Sigmoid colon (tissue), 7 donors: ENCODE measurements around the gene FBXL4. TPM values are rescaled to one million over a fixed set of nuclear protein-coding genes. Genes with fewer than 3 reads are reported as not detected.

Source experiments
- DNase-seq: peaks from one replicate; pipeline ENCODE4 v3.0.0-alpha.2; 2019
- H3K27ac ChIP-seq, 4 donors: fragments of 200-600 bp; sonication (generic); one replicate each; pipeline ENCODE4 v1.5.1; 2016 to 2019; ENCODE audit warnings: mild to moderate bottlenecking in 1 of 4
- H3K27me3 ChIP-seq, 3 donors: fragments of 200-600 bp; sonication (generic); one replicate each; pipeline ENCODE4 v1.5.1; 2019; ENCODE audit warnings: mild to moderate bottlenecking in 1 of 3
- H3K36me3 ChIP-seq, 4 donors: fragments of 200-600 bp; sonication (generic); one replicate each; pipeline ENCODE4 v1.5.1; 2016 to 2019
- H3K4me1 ChIP-seq, 4 donors: fragments of 200-600 bp; sonication (generic); one replicate each; pipeline ENCODE4 v1.5.1; 2017 to 2019
- H3K4me3 ChIP-seq, 4 donors: fragments of 200-600 bp; sonication (generic); one replicate each; pipeline ENCODE4 v1.5.1; 2017 to 2019; ENCODE audit warnings: mild to moderate bottlenecking in 2 of 4, moderate library complexity in 1 of 4
- H3K9me3 ChIP-seq, 4 donors: fragments of 200-600 bp in 3 of 4; sonication (generic) in 3 of 4; one replicate each; pipeline versions ENCODE4 v1.5.1 to v1.6.1; 2013 to 2019
- CTCF ChIP-seq, 4 experiments: fragments of 450-650 bp in 3 of 4; fragments of 200-600 bp in 1 of 4; IDR thresholded peaks; one replicate each; pipeline ENCODE4 v1.5.1; 2016 to 2019; ENCODE audit warnings: antibody characterized with exemption in 4 of 4, mild to moderate bottlenecking in 3 of 4, moderate library complexity in 2 of 4
- EP300 ChIP-seq, 4 donors: sonication (generic); formaldehyde crosslinking; IDR thresholded peaks; one replicate each; pipeline ENCODE4 v1.6.1; 2017; ENCODE audit warnings: antibody characterized with exemption in 4 of 4
- POLR2A ChIP-seq, 2 donors: fragments of 450-650 bp; IDR thresholded peaks; one replicate each; pipeline ENCODE4 v1.6.1; 2016; ENCODE audit warnings: antibody characterized with exemption in 2 of 2, mild to moderate bottlenecking in 2 of 2, moderate library complexity in 2 of 2
- POLR2AphosphoS5 ChIP-seq, 4 donors: sonication (generic); formaldehyde crosslinking; IDR thresholded peaks; one replicate each; pipeline ENCODE4 v1.6.1; 2017; ENCODE audit warnings: antibody characterized with exemption in 4 of 4
- WGBS, 2 donors: extraction: QIAGEN DNeasy Blood & Tissue Kit; methylation state at CpG; one replicate each; pipeline ENCODE4 v1.1.7; 2013; 5-methylcytosine and 5-hydroxymethylcytosine counted together
- intact Hi-C: fragments of 100-400 bp; cut with DNase I; formaldehyde crosslinking; loops from one replicate; pipeline ENCODE4 v1.15.1; 2023
- polyA plus RNA-seq, 3 donors: library from polyadenylated mRNA; stranded (reverse); fragments of 200-250 nt; gene quantifications; one replicate each; pipeline ENCODE4 v1.2.3, GENCODE V29; 2013
- total RNA-seq, 4 donors: library from RNA; depleted of rRNA; stranded (reverse); fragments of >200 nt; gene quantifications; one replicate each; pipeline ENCODE4 v1.1.0, GENCODE V29; 2016
- donor health status: healthy with polysubstance abuse.
- donor health status: Bipolar disorder and iron deficiency.
- donor health status: healthy.

FBXL4 gene
- total and polyA plus RNA-seq, 7 donors = 2.4 to 31.4 (median 19.1) TPM

- H3K27me3 ChIP-seq = peaks cover 48 to 68% (median 65%) of the 10 kb centered on the region in 3 donors
- H3K4me1 ChIP-seq = peaks cover 0 to 44% (median 40%) of the 10 kb centered on the region in 4 donors
- peak overlapping the region in 1 of 4 donors; percentile 23 for H3K4me3 ChIP-seq
Measured at GRCh38 chr6:98847416-98847778, 100.3 kb downstream of the FBXL4 start.

GRCh38 chr6:98846021-98846380 is 101.7 kb downstream of the FBXL4 start:
- no peaks in the 10 kb centered on the region for H3K36me3 ChIP-seq
- intact Hi-C loops = loop anchor here (5.0 kb wide), 1 partner anchor 1349 kb away; no protein-coding TSS in a partner anchor
- peaks cover 0 to 47% (median 42%) of the 10 kb centered on the region in 4 donors for H3K4me1 ChIP-seq
- H3K9me3 ChIP-seq = no peaks in the 10 kb centered on the region
- peaks cover 60 to 82% (median 78%) of the 10 kb centered on the region in 3 donors for H3K27me3 ChIP-seq
- no peak overlapping the region for H3K4me3 ChIP-seq
- TF ChIP-seq POLR2A (IDR thresholded peaks at IDR 0.05) (no peak), EP300 (IDR thresholded peaks at IDR 0.05) (no peak), POLR2AphosphoS5 (IDR thresholded peaks at IDR 0.05) (no peak), CTCF (IDR thresholded peaks at IDR 0.05) (no peak)
- no peak for DNase-seq
- WGBS, 2 donors = 56 to 58% methylated on average over 3 of the region's 3 CpGs
- H3K27ac ChIP-seq = no peak overlapping the region

More at GRCh38 chr6:98847416-98847778, 100.3 kb downstream of the FBXL4 start:
- intact Hi-C loops = loop anchor here (5.0 kb wide), 1 partner anchor 1350 kb away; no protein-coding TSS in a partner anchor
- DNase-seq = no peak
- Histone ChIP-seq H3K27ac (no peak overlapping the region), H3K9me3 (no peaks in the 10 kb centered on the region), H3K36me3 (no peaks in the 10 kb centered on the region)
- 26 to 41% methylated on average over 11 of the region's 11 CpGs for WGBS, 2 donors
- TF ChIP-seq EP300 (IDR thresholded peaks at IDR 0.05) = no peak
- no peak for TF ChIP-seq CTCF (IDR thresholded peaks at IDR 0.05)
- no peak for TF ChIP-seq POLR2AphosphoS5 (IDR thresholded peaks at IDR 0.05)
- TF ChIP-seq POLR2A (IDR thresholded peaks at IDR 0.05) = no peak

GRCh38 chr6:98845211-98846020 is 102.3 kb downstream of the FBXL4 start:
- H3K4me3 ChIP-seq = peak overlapping the region in 3 of 4 donors; percentile 2 to 37 (median 31)
- no peaks in the 10 kb centered on the region for H3K9me3 ChIP-seq
- H3K27me3 ChIP-seq = peaks cover 63 to 88% (median 84%) of the 10 kb centered on the region in 3 donors
- intact Hi-C loops = loop anchor here (5.0 kb wide), 1 partner anchor 1348 kb away; no protein-coding TSS in a partner anchor
- TF ChIP-seq EP300 (IDR thresholded peaks at IDR 0.05) (no peak), POLR2AphosphoS5 (IDR thresholded peaks at IDR 0.05) (no peak), CTCF (IDR thresholded peaks at IDR 0.05) (peak; percentile 40 to 84 (median 64)), POLR2A (IDR thresholded peaks at IDR 0.05) (no peak)
- no peaks in the 10 kb centered on the region for H3K36me3 ChIP-seq
- WGBS, 2 donors = 2% methylated on average over 50 of the region's 50 CpGs
- H3K4me1 ChIP-seq = peaks cover 0 to 47% (median 42%) of the 10 kb centered on the region in 4 donors
- peak; percentile 82 for DNase-seq
- H3K27ac ChIP-seq = no peak overlapping the region

GRCh38 chr6:98844244-98845210 is 103.2 kb downstream of the FBXL4 start:
- intact Hi-C loops = loop anchor here (5.0 kb wide), 1 partner anchor 1347 kb away; no protein-coding TSS in a partner anchor
- Histone ChIP-seq H3K36me3 (no peaks in the 10 kb centered on the region), H3K4me1 (peaks cover 0 to 47% (median 42%) of the 10 kb centered on the region in 4 donors), H3K4me3 (peak overlapping the region in 3 of 4 donors; percentile 2 to 37 (median 31)), H3K27ac (no peak overlapping the region), H3K9me3 (no peaks in the 10 kb centered on the region), H3K27me3 (peaks cover 63 to 97% (median 93%) of the 10 kb centered on the region in 3 donors)
- 7 to 10% methylated on average over 51 of the region's 51 CpGs for WGBS, 2 donors
- no peak for TF ChIP-seq EP300 (IDR thresholded peaks at IDR 0.05)
- TF ChIP-seq POLR2A (IDR thresholded peaks at IDR 0.05) = no peak
- TF ChIP-seq POLR2AphosphoS5 (IDR thresholded peaks at IDR 0.05) = peak in 2 of 4 donors; percentile 30 to 48
- no peak for DNase-seq
